ENCODE results near the gene CNTN5. TPM values are rescaled to one million over a fixed set of nuclear protein-coding genes. Genes with fewer than 3 reads are reported as not detected.

The CNTN5 gene
- total RNA-seq, 3 donors from 2014 or later: 0.35 TPM; not detected in 2

GRCh38 chr11:99534812-99535211, 514.1 kb downstream of the CNTN5 start:
- TF ChIP-seq CTCF (IDR thresholded peaks at IDR 0.05): no peak
- Histone ChIP-seq H3K9me3 (peaks cover 3% of the 10 kb centered on the region), H3K4me1 (ENCODE audit: low read depth) (no peaks in the 10 kb centered on the region), H3K4me3 (no peak overlapping the region), H3K36me3 (ENCODE audit: low read depth) (no peaks in the 10 kb centered on the region)
- no peak for ATAC-seq
- DNase-seq: no peak
- intact Hi-C loops (cut with DNase I, micrococcal nuclease): no loop called here

- no peak overlapping the region for H3K4me3 ChIP-seq
- TF ChIP-seq CTCF (IDR thresholded peaks at IDR 0.05): no peak
- no peak for DNase-seq
- no peaks in the 10 kb centered on the region for H3K36me3 ChIP-seq (ENCODE audit: low read depth)
- ATAC-seq: no peak
- no peaks in the 10 kb centered on the region for H3K4me1 ChIP-seq (ENCODE audit: low read depth)
- intact Hi-C loops (cut with DNase I, micrococcal nuclease): no loop called here
- peaks cover 3% of the 10 kb centered on the region for H3K9me3 ChIP-seq
These were observed 514.7 kb downstream of the CNTN5 start for GRCh38 chr11:99535406-99535805.

- no peak overlapping the region for H3K4me3 ChIP-seq
- no peaks in the 10 kb centered on the region for H3K4me1 ChIP-seq (ENCODE audit: low read depth)
- ATAC-seq (no peak), DNase-seq (no peak)
- peaks cover 3% of the 10 kb centered on the region for H3K9me3 ChIP-seq
- TF ChIP-seq CTCF (IDR thresholded peaks at IDR 0.05): no peak
- H3K36me3 ChIP-seq (ENCODE audit: low read depth): no peaks in the 10 kb centered on the region
- intact Hi-C loops (cut with DNase I, micrococcal nuclease): no loop called here
These were observed 515.1 kb downstream of the CNTN5 start for GRCh38 chr11:99535819-99536218.

GRCh38 chr11:99537681-99538080, 516.9 kb downstream of the CNTN5 start:
- Histone ChIP-seq H3K4me1 (ENCODE audit: low read depth) (no peaks in the 10 kb centered on the region), H3K36me3 (ENCODE audit: low read depth) (no peaks in the 10 kb centered on the region), H3K4me3 (no peak overlapping the region), H3K9me3 (peaks cover 3% of the 10 kb centered on the region)
- ATAC-seq (no peak), DNase-seq (no peak)
- TF ChIP-seq CTCF (IDR thresholded peaks at IDR 0.05): no peak
- intact Hi-C loops (cut with DNase I, micrococcal nuclease): no loop called here

- TF ChIP-seq CTCF (IDR thresholded peaks at IDR 0.05): no peak
- H3K36me3 ChIP-seq (ENCODE audit: low read depth): no peaks in the 10 kb centered on the region
- no peak for DNase-seq
- no peak for ATAC-seq
- no peaks in the 10 kb centered on the region for H3K9me3 ChIP-seq
- intact Hi-C loops (cut with DNase I, micrococcal nuclease): no loop called here
- no peak overlapping the region for H3K4me3 ChIP-seq
- H3K4me1 ChIP-seq (ENCODE audit: low read depth): no peaks in the 10 kb centered on the region
These were observed 524.9 kb downstream of the CNTN5 start for GRCh38 chr11:99545616-99546015.

GRCh38 chr11:99548264-99548663, 527.5 kb downstream of the CNTN5 start:
- Histone ChIP-seq H3K9me3 (no peaks in the 10 kb centered on the region), H3K4me1 (ENCODE audit: low read depth) (no peaks in the 10 kb centered on the region), H3K36me3 (ENCODE audit: low read depth) (no peaks in the 10 kb centered on the region), H3K4me3 (no peak overlapping the region)
- DNase-seq (no peak), ATAC-seq (no peak)
- intact Hi-C loops (cut with DNase I, micrococcal nuclease): no loop called here
- TF ChIP-seq CTCF (IDR thresholded peaks at IDR 0.05): no peak

Data from mucosa of descending colon (tissue), 3 donors.